Measurements from ENCODE around the gene FAM20A.

- TF ChIP-seq CTCF (conservative IDR thresholded peaks at IDR 0.05), result no peak
- TF ChIP-seq EZH2 (IDR thresholded peaks at IDR 0.05; ENCODE audit: low read depth), result no peak
Observed at GRCh38 chr17:68587026-68587425, 14.1 kb downstream of the FAM20A start.

All from PC-9 (cell line).